OCI-LY7 (cell line): ENCODE data around the gene GALNT1. TPM values are rescaled to one million over a fixed set of nuclear protein-coding genes. Genes with fewer than 3 reads are reported as not detected.

Experiments
- BruUV-seq: library from RNA; stranded (reverse); fragments of 400-500 nt; replicated peaks from 2 replicates; lab custom pipeline; 2021; lab: Mats Ljungman, UMichigan
- CTCF ChIA-PET: fragments of 300-600 bp; sonication (Branson Sonifier 250); formaldehyde crosslinking; loops from one replicate; lab custom pipeline; 2022; ENCODE audit warnings: antibody characterized with exemption; ENCODE audit not compliant: unreplicated experiment; lab: Charles Lee
- POLR2A ChIA-PET: fragments of 300-600 bp; sonication (Branson Sonifier 250); formaldehyde crosslinking; loops from one replicate; lab custom pipeline; 2022; ENCODE audit warnings: antibody characterized with exemption; lab: Charles Lee
- DNase-seq: peaks from one replicate; pipeline ENCODE4 v3.0.0-alpha.2; 2015; ENCODE audit warnings: low spot score
- H2AFZ ChIP-seq: fragments of 200-600 bp; sonication (generic), shearing (Covaris generic); 2 replicates; pipeline ENCODE4 v1.6.1; 2014; ENCODE audit warnings: mild to moderate bottlenecking, antibody characterized with exemption, low read length, moderate library complexity
- H3K27ac ChIP-seq: fragments of 200-600 bp; sonication (generic); 2 replicates; pipeline ENCODE4 v1.5.1; 2014; ENCODE audit warnings: mixed run types, low read depth, mild to moderate bottlenecking, moderate library complexity, low read length, inconsistent platforms; ENCODE audit not compliant: poor library complexity, severe bottlenecking
- H3K36me3 ChIP-seq: fragments of 200-600 bp; sonication (generic); 2 replicates; pipeline ENCODE4 v1.6.1; 2014; ENCODE audit warnings: mild to moderate bottlenecking, antibody characterized with exemption, low read length, moderate library complexity, mixed read lengths; ENCODE audit not compliant: insufficient read depth
- H3K4me1 ChIP-seq: fragments of 200-600 bp; sonication (generic); 2 replicates; pipeline ENCODE4 v1.5.1; 2014; ENCODE audit warnings: mild to moderate bottlenecking, low read length; ENCODE audit not compliant: insufficient read depth, poor library complexity, severe bottlenecking
- H3K4me2 ChIP-seq: fragments of 200-600 bp; sonication (generic); 2 replicates; pipeline ENCODE4 v1.6.1; 2014; ENCODE audit warnings: mild to moderate bottlenecking, low read length
- H3K4me3 ChIP-seq: fragments of 200-600 bp; sonication (generic); 2 replicates; pipeline ENCODE4 v1.5.1; 2014; ENCODE audit warnings: mild to moderate bottlenecking, low read depth, low read length; ENCODE audit not compliant: poor library complexity, severe bottlenecking
- H3K79me2 ChIP-seq: fragments of 200-600 bp; sonication (generic); 2 replicates; pipeline ENCODE4 v1.6.1; 2016; ENCODE audit warnings: low read depth, mild to moderate bottlenecking, low read length, moderate library complexity, mixed read lengths; ENCODE audit not compliant: insufficient read depth
- H3K9me2 ChIP-seq: fragments of 200-600 bp; sonication (generic); 2 replicates; pipeline ENCODE4 v1.6.1; 2016; ENCODE audit warnings: mild to moderate bottlenecking, low read length, mixed read lengths; ENCODE audit not compliant: insufficient read depth
- H3K9me3 ChIP-seq: fragments of 200-600 bp; sonication (generic); 2 replicates; pipeline ENCODE4 v1.6.1; 2014; ENCODE audit warnings: mild to moderate bottlenecking, mixed run types, low read length, mixed read lengths
- H4K20me1 ChIP-seq: fragments of 200-600 bp; sonication (generic); 2 replicates; pipeline ENCODE4 v1.6.1; 2014; ENCODE audit warnings: mild to moderate bottlenecking, antibody characterized with exemption, low read length, moderate library complexity, mixed read lengths; ENCODE audit not compliant: insufficient read depth
- CTCF ChIP-seq: fragments of 200-600 bp; sonication (generic); conservative IDR thresholded peaks from 2 replicates; pipeline ENCODE4 v1.5.1; 2014; ENCODE audit warnings: mild to moderate bottlenecking, antibody characterized with exemption, low read length, moderate library complexity, mixed read lengths
- EZH2phosphoT487 ChIP-seq: fragments of 200-600 bp; sonication (generic); IDR thresholded peaks from 2 replicates; pipeline ENCODE4 v1.6.1; 2018; ENCODE audit warnings: low read depth, borderline replicate concordance, mild to moderate bottlenecking, mixed run types, antibody characterized with exemption, low read length, moderate library complexity, mixed read lengths
- intact Hi-C: fragments of 100-400 bp; cut with micrococcal nuclease; formaldehyde crosslinking; loops from one replicate; pipeline ENCODE4 v1.10.0; 2022; ENCODE audit not compliant: unreplicated experiment
- total RNA-seq, 2 experiments: library from RNA; depleted of rRNA in 1 of 2; stranded (reverse); fragments of >200 nt in 1 of 2; shearing (Covaris generic) in 1 of 2; gene quantifications; 2 replicates each; pipeline ENCODE4 v1.2.3, GENCODE V29; 2014 to 2022

GALNT1 gene
- total RNA-seq, 2 experiments from 2014 or later, result 22.0 to 37.2 TPM

GRCh38 chr18:35732636-35733035 lies 151.1 kb downstream of the GALNT1 start:
- no peak overlapping the region for H3K27ac ChIP-seq
- H3K4me3 ChIP-seq, result no peak overlapping the region
- no peak overlapping the region for H2AFZ ChIP-seq
- H3K4me1 ChIP-seq, result no peaks in the 10 kb centered on the region
- no peak overlapping the region for H3K4me2 ChIP-seq
- intact Hi-C loops, result no loop called here
- H4K20me1 ChIP-seq, result no peaks in the 10 kb centered on the region
- TF ChIP-seq EZH2phosphoT487 (no peak), CTCF (no peak)
- H3K9me3 ChIP-seq, result no peaks in the 10 kb centered on the region
- ChIA-PET POLR2A (interaction anchor here (0.7 kb wide), 1 partner anchor 843 kb away, joined by 3 read pairs; no protein-coding TSS in a partner anchor), CTCF (no interaction called here)
- BruUV-seq, result no TSS peak
- H3K36me3 ChIP-seq, result no peaks in the 10 kb centered on the region
- H3K79me2 ChIP-seq, result no peaks in the 10 kb centered on the region
- DNase-seq, result no peak
- no peaks in the 10 kb centered on the region for H3K9me2 ChIP-seq

DNA sequence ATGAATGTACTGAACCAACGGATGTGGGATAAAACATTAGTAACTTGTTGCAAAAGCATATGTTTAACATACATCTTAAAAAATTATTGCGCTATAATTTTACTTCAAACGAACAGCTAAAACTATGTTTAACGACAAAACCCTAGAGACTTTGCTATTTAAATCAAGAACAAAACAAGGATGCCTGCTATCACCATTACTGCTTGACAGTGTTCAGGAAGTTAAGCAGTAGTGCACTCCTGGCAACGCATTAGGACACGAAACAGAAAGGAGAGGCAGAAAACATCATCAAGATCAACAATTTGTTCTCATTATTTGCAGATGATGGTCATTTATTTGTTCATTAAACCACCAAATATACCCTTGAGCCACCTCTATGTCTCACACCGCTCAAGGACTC lies 151.9 kb downstream of the GALNT1 start:
- H2AFZ ChIP-seq, result no peak overlapping the region
- H4K20me1 ChIP-seq, result no peaks in the 10 kb centered on the region
- no peaks in the 10 kb centered on the region for H3K4me1 ChIP-seq
- no peak overlapping the region for H3K4me3 ChIP-seq
- TF ChIP-seq CTCF, result no peak
- TF ChIP-seq EZH2phosphoT487, result no peak
- BruUV-seq, result no TSS peak
- no peaks in the 10 kb centered on the region for H3K36me3 ChIP-seq
- intact Hi-C loops, result no loop called here
- H3K4me2 ChIP-seq, result no peak overlapping the region
- ChIA-PET CTCF (no interaction called here), POLR2A (interaction anchor here (0.6 kb wide), 1 partner anchor 12 kb away, joined by 3 read pairs; no protein-coding TSS in a partner anchor)
- no peaks in the 10 kb centered on the region for H3K9me2 ChIP-seq
- no peaks in the 10 kb centered on the region for H3K9me3 ChIP-seq
- H3K79me2 ChIP-seq, result no peaks in the 10 kb centered on the region
- DNase-seq, result no peak
- H3K27ac ChIP-seq, result no peak overlapping the region

DNA sequence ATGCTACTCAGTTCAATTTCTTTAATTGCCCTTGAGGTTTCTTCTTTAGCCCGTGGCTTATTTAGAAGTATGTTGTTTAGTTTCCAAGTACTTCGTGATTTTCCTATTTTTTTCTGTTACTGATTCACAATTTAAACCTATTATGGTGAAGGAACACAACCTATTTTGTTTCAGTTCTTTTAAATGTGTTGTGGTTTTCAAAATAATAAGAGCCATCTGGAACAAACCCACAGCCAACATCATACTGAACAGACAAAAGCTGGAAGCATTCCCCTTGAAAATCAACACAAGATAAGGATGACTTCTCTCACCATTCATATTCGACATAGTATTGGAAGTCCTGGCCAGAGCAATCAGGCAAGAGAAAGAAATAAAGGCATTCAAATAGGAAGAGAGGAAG lies 155.2 kb downstream of the GALNT1 start:
- Histone ChIP-seq H4K20me1 (no peaks in the 10 kb centered on the region), H3K4me2 (no peak overlapping the region), H3K36me3 (no peaks in the 10 kb centered on the region), H3K27ac (no peak overlapping the region), H3K4me1 (no peaks in the 10 kb centered on the region), H3K4me3 (no peak overlapping the region), H2AFZ (no peak overlapping the region), H3K9me2 (no peaks in the 10 kb centered on the region), H3K79me2 (no peaks in the 10 kb centered on the region), H3K9me3 (no peaks in the 10 kb centered on the region)
- no peak for TF ChIP-seq CTCF
- TF ChIP-seq EZH2phosphoT487, result no peak
- DNase-seq, result no peak
- intact Hi-C loops, result no loop called here
- no TSS peak for BruUV-seq
- ChIA-PET POLR2A (no interaction called here), CTCF (no interaction called here)
